Choroid plexus epithelial cell (primary cell): Measurements from ENCODE around the gene BTNL9.

Experiments used
- DNase-seq: peaks from one replicate; pipeline ENCODE4 v3.0.0-alpha.2; 2010; ENCODE audit warnings: low read depth
- H3K4me3 ChIP-seq: 2 replicates; pipeline ENCODE4 v1.5.1; 2011; ENCODE audit warnings: low read depth, mild to moderate bottlenecking, control low read depth, low read length, moderate library complexity
- CTCF ChIP-seq: conservative IDR thresholded peaks from 2 replicates; pipeline ENCODE4 v1.5.1; 2011; ENCODE audit warnings: low read depth, mild to moderate bottlenecking, control low read depth, inconsistent platforms, low read length, moderate library complexity

Gene BTNL9

GRCh38 chr5:181063514-181063913 lies 23.4 kb downstream of the BTNL9 start:
- DNase-seq: no peak
- TF ChIP-seq CTCF: no peak
- no peak overlapping the region for H3K4me3 ChIP-seq

DNA sequence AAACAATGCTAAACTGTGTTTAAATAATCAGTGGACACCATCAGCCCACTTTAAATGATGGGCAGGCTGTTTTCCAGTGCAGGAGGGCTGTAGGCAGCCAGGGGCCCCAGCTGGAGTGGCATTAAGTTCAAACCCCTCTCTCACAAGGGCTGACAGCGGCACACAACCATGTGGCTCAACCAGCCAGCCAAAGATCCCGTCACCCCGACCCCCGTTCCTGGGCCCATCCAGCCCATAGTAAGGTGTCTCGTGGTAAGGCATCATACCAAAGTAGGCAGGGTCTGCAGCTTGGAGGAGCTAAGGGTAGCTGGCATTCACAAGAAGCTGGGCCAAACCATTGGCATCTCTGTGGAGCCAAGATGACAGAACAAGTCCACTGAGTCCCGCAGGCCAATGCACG lies 24.9 kb downstream of the BTNL9 start:
- TF ChIP-seq CTCF: no peak
- no peak overlapping the region for H3K4me3 ChIP-seq
- DNase-seq: no peak

DNA sequence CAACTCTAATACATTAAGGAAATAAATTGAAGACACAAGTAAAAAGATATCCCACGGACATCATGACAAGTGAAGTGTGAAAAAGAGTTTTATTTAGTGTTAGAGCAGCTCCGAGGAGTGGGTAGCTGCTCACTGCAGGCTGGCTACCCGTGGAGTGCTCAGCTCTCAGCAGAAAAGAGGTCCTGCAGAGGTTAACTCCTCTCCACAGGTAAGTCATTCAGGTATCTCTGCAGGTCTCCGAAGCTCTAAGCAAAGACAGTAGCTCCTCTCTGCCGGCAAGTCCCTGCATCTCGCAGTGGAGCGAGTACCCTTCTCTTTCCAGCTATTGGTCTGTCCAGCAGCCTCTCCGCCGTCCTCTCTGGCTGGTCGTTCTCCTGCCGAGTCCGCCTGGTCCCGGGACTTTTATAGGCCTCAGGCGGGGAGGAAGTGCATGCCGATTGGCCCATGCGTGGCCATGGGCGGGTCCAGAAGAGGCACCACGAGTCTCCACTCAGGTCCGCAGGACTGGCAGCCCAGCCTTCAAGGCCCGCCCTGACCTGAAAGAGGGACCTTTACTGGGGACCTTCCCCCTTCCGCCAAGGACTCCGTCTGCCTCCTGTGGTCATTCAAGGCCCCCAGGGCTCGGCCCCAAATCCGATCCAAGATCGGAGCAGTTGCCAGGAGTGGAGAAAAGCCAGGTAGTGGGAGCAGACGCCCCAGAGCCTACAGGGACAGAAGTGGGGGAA lies 29.9 kb downstream of the BTNL9 start:
- no peak for TF ChIP-seq CTCF
- H3K4me3 ChIP-seq: no peak overlapping the region

GRCh38 chr5:181070523-181070922 lies 30.5 kb downstream of the BTNL9 start:
- no peak for DNase-seq
- no peak for TF ChIP-seq CTCF
- no peak overlapping the region for H3K4me3 ChIP-seq

More for the DNA sequence above, 29.9 kb downstream of the BTNL9 start:
- no peak for DNase-seq

DNA sequence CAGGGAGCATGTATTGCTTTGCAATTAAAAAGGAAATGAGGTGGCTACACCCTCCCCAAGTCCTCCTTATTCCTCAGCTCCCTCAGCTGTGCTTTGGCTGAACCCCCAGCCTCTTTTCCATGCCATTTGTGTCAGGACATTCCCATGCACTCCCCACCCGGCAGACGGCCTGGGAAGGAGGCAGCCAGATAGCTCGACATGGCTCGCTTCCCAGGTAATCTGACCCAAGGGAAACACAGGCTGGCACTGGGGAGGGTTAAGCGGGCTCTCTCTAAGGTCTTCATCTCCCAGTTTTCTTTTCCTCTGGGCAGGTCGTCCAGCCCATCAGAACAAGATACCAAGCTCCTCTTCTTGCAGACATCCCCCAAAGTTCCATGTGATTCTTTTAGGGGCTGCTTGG lies 31.2 kb downstream of the BTNL9 start:
- DNase-seq: no peak
- no peak for TF ChIP-seq CTCF
- H3K4me3 ChIP-seq: no peak overlapping the region

DNA sequence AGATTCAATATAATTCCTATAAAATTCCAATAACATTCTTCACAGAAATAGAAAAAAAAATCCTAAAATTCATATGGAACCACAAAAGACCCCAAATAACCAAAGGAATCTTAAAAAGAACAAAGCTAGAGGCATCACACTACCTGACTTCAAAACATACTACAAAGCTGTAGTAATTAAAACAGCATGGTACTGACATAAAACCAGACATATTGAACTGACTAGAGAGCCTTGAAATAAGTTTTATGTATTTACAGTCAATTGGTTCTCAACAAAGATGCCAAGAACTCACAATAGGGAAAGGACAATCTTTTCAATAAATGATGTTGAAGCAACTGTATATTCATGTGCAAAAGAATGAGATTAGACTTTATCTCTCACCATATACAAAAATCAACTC lies 36.9 kb downstream of the BTNL9 start:
- no peak for TF ChIP-seq CTCF
- no peak for DNase-seq
- H3K4me3 ChIP-seq: no peak overlapping the region

DNA sequence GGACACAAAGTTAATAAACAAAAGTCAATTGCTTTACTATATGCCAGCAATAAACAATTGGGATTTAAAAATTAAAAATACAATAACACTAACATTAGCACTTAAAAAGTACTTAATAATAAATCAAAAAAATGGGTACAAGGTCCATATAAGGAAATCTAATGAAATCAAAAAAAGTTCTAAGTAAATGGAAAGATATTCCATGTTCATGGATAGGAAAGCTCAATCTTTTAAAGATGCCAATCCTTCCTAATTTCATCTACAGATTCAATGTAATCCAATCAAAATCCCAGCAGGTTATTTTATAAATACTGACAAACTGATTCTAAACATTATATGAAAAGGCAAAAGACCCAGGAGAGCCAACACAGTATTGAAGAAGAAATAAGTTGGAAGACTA lies 41.9 kb downstream of the BTNL9 start:
- H3K4me3 ChIP-seq: no peak overlapping the region
- TF ChIP-seq CTCF: no peak
- DNase-seq: no peak
